Activated CD8-positive, alpha-beta T cell treated with anti-CD3 and anti-CD28 coated beads, Interleukin-2, amount 10 ng/mL, durations not matched to agents 7 days and 5 days (primary cell): ENCODE results near the gene SIT1. TPM values are rescaled to one million over a fixed set of nuclear protein-coding genes. Genes with fewer than 3 reads are reported as not detected.

ENCODE experiments used
- ATAC-seq: fragments of 150-1000 bp; cut with Tn5 transposase; one replicate; pipeline ENCODE4 v1.10.0; 2021; ENCODE audit warnings: moderate library complexity
- CTCF ChIA-PET: fragments of 350-600 bp; sonication (Branson Sonifier 250); formaldehyde crosslinking; loops from one replicate; lab custom pipeline; 2021; ENCODE audit warnings: antibody characterized with exemption; lab: Charles Lee
- POLR2A ChIA-PET: fragments of 350-600 bp; sonication (Branson Sonifier 250); formaldehyde crosslinking; loops from one replicate; lab custom pipeline; 2021; ENCODE audit warnings: antibody characterized with exemption; lab: Charles Lee
- DNase-seq: peaks from one replicate; pipeline ENCODE4 v3.0.0-alpha.2; 2020
- H3K27ac Mint-ChIP-seq: one replicate; pipeline ENCODE4 v1.8.0; 2021; ENCODE audit warnings: mild to moderate bottlenecking, mixed read lengths
- H3K27me3 Mint-ChIP-seq: one replicate; pipeline ENCODE4 v1.8.0; 2021; ENCODE audit warnings: low read depth, mixed read lengths
- H3K36me3 Mint-ChIP-seq: one replicate; pipeline ENCODE4 v1.8.0; 2021; ENCODE audit warnings: low read depth, mixed read lengths
- H3K4me1 Mint-ChIP-seq: one replicate; pipeline ENCODE4 v1.8.0; 2021; ENCODE audit warnings: low read depth, mixed read lengths
- H3K4me3 Mint-ChIP-seq: one replicate; pipeline ENCODE4 v1.8.0; 2021; ENCODE audit warnings: mild to moderate bottlenecking, mixed read lengths
- H3K9me3 Mint-ChIP-seq: one replicate; pipeline ENCODE4 v1.8.0; 2022; ENCODE audit warnings: mixed read lengths; ENCODE audit not compliant: insufficient read depth
- total RNA-seq, 2 experiments: library from RNA; stranded (reverse); gene quantifications; one replicate each; pipeline ENCODE4 v1.2.3, GENCODE V29; 2021

Gene SIT1
- total RNA-seq, 2 experiments from 2014 or later: 213 to 220 TPM

DNA sequence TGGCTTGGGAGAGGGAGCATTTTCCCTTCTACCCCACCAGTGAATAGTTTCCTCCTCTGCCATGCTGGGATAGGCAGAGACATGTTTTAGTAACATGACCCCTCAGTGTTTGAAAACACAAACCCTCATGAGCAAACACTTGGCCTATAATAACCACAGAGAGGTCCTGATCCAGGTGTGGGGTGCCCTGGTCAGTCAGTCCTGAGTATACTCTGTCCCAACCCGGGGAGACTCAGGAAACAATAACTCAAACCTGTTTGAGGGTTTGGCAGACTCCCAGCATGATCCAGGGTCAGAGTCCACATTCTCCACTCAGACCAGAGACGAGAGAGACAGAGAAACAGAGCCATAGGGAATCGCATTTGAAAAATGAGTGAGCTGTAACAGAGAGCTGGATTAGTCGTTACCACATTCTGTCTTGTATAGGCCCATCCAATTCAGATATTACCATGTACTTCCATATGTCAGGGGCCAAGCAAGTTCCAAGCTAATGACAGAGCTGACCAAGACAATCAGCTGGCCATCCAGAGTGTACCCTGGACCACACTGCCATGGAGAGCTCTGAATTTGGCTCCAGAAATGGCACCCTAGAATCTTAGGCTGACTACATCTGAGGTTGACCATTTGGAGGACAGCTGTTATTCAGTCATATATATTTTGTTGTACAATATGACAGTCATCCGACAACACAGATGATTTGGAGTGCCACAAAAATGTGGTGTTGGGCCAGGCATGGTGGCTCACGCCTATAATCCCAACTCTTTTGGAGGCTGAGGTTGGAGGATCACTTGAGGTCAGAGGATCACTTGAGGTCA is 18.8 kb upstream of the SIT1 start:
- DNase-seq: no peak
- no peak for ATAC-seq
- CTCF ChIA-PET: interaction anchor here (0.8 to 5.4 kb wide), 8 partner anchors 10 to 58 kb away, joined by 3 to 25 read pairs (median 4); partner anchors contain the start of genes CCDC107 and RMRP
- H3K4me1 Mint-ChIP-seq: peaks cover 24% of the 10 kb centered on the region
- no peak overlapping the region for H3K4me3 Mint-ChIP-seq
- no peaks in the 10 kb centered on the region for H3K36me3 Mint-ChIP-seq
- H3K9me3 Mint-ChIP-seq: no peaks in the 10 kb centered on the region
- POLR2A ChIA-PET: interaction anchor here (2.2 kb wide), 1 partner anchor 20 kb away, joined by 6 read pairs; no protein-coding TSS in a partner anchor
- H3K27ac Mint-ChIP-seq: no peak overlapping the region
- H3K27me3 Mint-ChIP-seq: peaks cover 14% of the 10 kb centered on the region

DNA sequence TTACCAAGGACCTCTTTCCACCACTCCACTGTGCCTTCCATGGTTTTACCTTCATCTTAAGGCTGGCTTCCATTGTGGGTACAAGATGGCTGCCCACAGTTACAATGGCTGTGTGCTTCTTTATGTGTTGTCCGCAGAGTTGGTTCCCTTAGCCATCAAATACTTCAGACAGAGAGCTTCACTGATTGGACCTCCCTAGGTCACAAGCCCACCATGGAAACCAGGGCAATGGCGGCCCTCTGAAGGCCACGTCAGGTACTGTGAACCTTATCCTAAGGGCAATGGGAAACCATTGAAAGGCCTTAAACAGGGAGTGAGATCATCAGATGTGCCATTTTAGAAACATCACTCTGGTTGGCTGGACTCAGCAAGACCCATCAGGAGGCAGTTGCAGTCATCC is 17.2 kb upstream of the SIT1 start:
- peaks cover 6% of the 10 kb centered on the region for H3K36me3 Mint-ChIP-seq
- H3K4me1 Mint-ChIP-seq: peaks cover 37% of the 10 kb centered on the region
- no peaks in the 10 kb centered on the region for H3K9me3 Mint-ChIP-seq
- no peak overlapping the region for H3K4me3 Mint-ChIP-seq
- H3K27me3 Mint-ChIP-seq: peaks cover 2% of the 10 kb centered on the region
- DNase-seq (no peak), ATAC-seq (no peak)
- POLR2A ChIA-PET: no interaction called here
- H3K27ac Mint-ChIP-seq: no peak overlapping the region
- CTCF ChIA-PET: interaction anchor here (1.0 to 5.4 kb wide), 2 partner anchors 9 to 21 kb away, joined by 3 to 25 read pairs; partner anchors contain the start of genes CCDC107 and RMRP

DNA sequence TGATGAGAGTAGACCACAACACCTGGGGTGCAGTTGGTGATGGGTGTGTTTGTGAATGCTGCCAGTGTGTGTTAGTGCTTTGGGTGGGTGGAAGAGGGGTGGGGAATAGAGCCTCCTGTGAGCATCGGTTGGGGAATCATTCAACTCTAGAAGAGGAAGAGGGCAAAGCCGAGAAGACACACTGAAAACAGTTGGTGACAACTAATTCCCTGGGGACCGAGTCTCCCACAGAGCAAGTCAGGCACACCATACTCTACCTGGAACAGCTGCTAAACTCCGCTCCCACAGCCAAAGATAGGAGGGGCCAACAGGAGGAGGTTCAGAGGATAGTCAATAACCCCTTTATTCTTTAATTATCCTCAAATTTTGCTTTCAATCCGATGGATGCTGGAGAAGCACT is 15.8 kb upstream of the SIT1 start:
- CTCF ChIA-PET: interaction anchor here (1.4 to 11.2 kb wide), 5 partner anchors 8 to 90 kb away, joined by 3 to 140 read pairs (median 25); partner anchors contain the start of genes CCDC107, CD72 and RMRP
- no peak for ATAC-seq
- H3K27me3 Mint-ChIP-seq: peaks cover 2% of the 10 kb centered on the region
- peaks cover 51% of the 10 kb centered on the region for H3K4me1 Mint-ChIP-seq
- POLR2A ChIA-PET: interaction anchor here (1.6 to 4.8 kb wide), 2 partner anchors 17 to 18 kb away, joined by 5 to 54 read pairs; partner anchors contain the start of gene SIT1
- H3K36me3 Mint-ChIP-seq: peaks cover 19% of the 10 kb centered on the region
- H3K4me3 Mint-ChIP-seq: no peak overlapping the region
- peak overlapping the region; percentile 51 for H3K27ac Mint-ChIP-seq
- no peaks in the 10 kb centered on the region for H3K9me3 Mint-ChIP-seq
- no peak for DNase-seq

DNA sequence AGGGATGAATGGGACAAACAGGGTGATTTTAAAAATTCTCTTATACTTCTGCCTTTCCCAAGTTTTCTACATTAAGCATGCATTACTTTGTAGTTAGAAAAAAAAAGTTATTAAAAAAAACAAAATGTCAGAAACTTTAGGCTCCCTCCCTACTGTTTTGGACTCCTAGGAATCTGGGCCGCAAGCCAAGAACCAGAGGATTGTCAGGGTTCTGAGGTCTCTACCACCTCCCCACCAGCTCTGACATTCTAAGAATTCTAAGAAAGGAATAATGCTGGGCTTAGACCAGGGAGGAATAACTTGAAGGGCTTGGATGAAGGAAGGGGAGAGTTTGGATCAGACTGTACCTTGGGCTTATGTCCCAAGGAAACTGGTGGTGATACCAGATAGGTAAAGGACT is 15.3 kb upstream of the SIT1 start:
- ChIA-PET POLR2A (interaction anchor here (0.6 to 4.8 kb wide), 7 partner anchors 10 to 236 kb away, joined by 3 to 54 read pairs (median 6); partner anchors contain the start of genes CREB3, RMRP, SIT1 and TESK1), CTCF (interaction anchor here (1.1 to 11.2 kb wide), 10 partner anchors 9 to 91 kb away, joined by 3 to 140 read pairs (median 16); partner anchors contain the start of genes CD72 and TESK1)
- ATAC-seq (no peak), DNase-seq (no peak)
- peak overlapping the region; percentile 70 for H3K27ac Mint-ChIP-seq
- peak overlapping the region; percentile 86 for H3K4me3 Mint-ChIP-seq
- peaks cover 55% of the 10 kb centered on the region for H3K4me1 Mint-ChIP-seq
- peaks cover 23% of the 10 kb centered on the region for H3K36me3 Mint-ChIP-seq
- H3K27me3 Mint-ChIP-seq: peaks cover 2% of the 10 kb centered on the region
- H3K9me3 Mint-ChIP-seq: no peaks in the 10 kb centered on the region

DNA sequence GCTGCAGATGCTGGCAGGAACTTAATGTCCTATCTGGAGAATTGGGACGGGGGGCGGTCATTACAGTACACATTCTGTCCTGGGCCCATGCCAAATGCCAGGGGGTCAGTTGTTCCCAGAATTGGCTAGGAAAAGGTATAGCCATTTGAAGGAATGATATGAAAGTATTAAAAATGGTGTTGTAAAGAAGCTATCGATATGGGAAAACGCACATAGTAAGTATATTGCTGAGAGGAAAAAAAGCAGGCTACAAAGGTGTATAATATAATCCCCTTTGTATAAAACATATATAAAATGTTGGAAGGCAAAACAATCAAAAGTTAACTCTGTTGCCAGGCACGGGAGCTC is 14.7 kb upstream of the SIT1 start:
- Mint-ChIP-seq H3K9me3 (no peaks in the 10 kb centered on the region), H3K4me3 (peak overlapping the region; percentile 86), H3K36me3 (peaks cover 29% of the 10 kb centered on the region), H3K27ac (peak overlapping the region; percentile 86), H3K27me3 (peaks cover under 1% of the 10 kb centered on the region), H3K4me1 (peaks cover 61% of the 10 kb centered on the region)
- ChIA-PET POLR2A (interaction anchor here (0.6 to 4.8 kb wide), 11 partner anchors 9 to 550 kb away, joined by 3 to 54 read pairs (median 5); partner anchors contain the start of genes ATOSB, CREB3, RMRP and SIT1), CTCF (interaction anchor here (0.7 to 12.4 kb wide), 13 partner anchors 9 to 139 kb away, joined by 3 to 214 read pairs (median 10); partner anchors contain the start of genes CD72, SIT1 and TESK1)
- ATAC-seq (no peak), DNase-seq (no peak)

DNA sequence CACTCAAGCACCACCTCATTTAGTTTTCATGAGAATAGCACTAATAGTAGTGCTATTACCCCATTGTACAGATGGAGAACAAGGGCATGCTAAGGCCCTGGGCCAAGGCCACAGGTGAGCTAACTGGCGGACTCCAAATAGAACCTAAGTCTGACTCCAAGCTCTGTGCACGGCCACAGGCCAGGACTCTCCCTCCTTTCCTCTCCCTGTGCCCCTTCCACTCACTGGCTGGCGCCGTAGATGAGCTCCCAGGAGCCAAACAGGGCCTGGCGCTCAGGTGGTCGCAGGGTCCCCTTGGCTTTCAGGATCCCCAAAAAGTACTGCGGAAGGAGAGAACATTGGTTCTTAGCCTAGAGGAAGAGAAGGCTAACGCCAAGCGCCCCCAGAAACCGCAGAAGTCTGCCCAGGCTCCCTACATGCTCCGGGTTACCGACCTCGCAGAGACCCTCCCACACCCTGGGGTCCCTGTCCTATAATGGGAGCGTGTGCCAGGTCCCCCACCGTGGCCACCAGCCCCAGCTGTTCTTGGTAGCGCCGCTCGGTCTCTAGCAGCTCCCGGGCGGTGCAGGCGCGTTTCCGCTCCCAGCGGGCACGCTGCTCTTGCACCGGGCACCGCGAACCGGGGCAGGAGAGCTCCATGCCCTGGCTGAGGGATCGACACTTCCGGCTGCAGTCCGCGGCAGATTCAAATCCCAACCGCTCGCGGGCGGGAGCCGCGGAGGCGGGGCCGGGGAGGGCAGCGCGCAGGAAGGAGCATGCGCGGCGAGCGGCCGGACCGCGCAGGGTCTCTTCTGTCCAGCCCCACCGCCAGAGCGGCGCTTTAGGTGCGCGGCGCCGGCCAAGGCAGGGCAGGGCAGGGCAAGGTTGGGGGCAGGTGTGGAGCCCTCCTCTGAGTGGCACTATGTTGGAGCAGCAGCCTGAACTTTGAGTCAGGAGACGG is 14.1 kb upstream of the SIT1 start, which contains the start of gene ARHGEF39:
TSS of gene ARHGEF39 (minus strand) at position 665 of the 940 bp plus-strand sequence. CDS start at position 639, 26 bp downstream.
- H3K9me3 Mint-ChIP-seq: no peaks in the 10 kb centered on the region
- ChIA-PET POLR2A (interaction anchor here (1.0 to 4.8 kb wide), 15 partner anchors 8 to 549 kb away, joined by 3 to 54 read pairs (median 4); partner anchors contain the start of genes ATOSB, CREB3, RMRP and SIT1), CTCF (interaction anchor here (0.7 to 12.4 kb wide), 19 partner anchors 9 to 138 kb away, joined by 3 to 214 read pairs (median 6); partner anchors contain the start of genes CD72, CREB3, SIT1 and TESK1)
- H3K27me3 Mint-ChIP-seq: no peaks in the 10 kb centered on the region
- peaks cover 68% of the 10 kb centered on the region for H3K4me1 Mint-ChIP-seq
- peak within 1 kb of the TSS; percentile 86 for H3K4me3 Mint-ChIP-seq
- peak; percentile 84 for ATAC-seq
- H3K36me3 Mint-ChIP-seq: peaks cover 35% of the 10 kb centered on the region
- DNase-seq: peak; percentile 84
- peak within 1 kb of the TSS; percentile 86 for H3K27ac Mint-ChIP-seq

DNA sequence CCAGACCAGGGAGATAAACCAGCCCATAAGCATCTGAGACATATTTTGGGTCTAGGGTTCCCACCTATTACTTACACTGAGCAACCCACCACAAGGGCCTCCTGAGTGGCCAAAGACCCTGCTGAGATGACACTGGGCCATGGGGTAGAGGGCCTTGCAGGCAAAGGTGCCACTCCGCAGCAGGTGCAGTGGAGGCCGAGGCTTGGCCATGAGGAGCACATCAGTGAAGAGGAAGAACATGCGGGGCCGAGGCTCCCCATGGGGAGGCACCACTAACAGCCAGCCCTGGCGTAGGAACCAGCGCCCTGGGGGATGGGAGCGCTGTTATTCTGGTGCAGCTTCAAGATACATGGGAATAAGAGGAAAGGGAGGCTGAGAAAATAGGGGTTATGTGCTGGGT is 11.7 kb upstream of the SIT1 start:
- Mint-ChIP-seq H3K27ac (peak overlapping the region; percentile 86), H3K36me3 (peaks cover 46% of the 10 kb centered on the region), H3K4me3 (peak overlapping the region; percentile 86), H3K4me1 (peaks cover 85% of the 10 kb centered on the region), H3K9me3 (no peaks in the 10 kb centered on the region), H3K27me3 (peaks cover 3% of the 10 kb centered on the region)
- ATAC-seq: no peak
- ChIA-PET CTCF (interaction anchor here (0.6 to 12.4 kb wide), 7 partner anchors 9 to 62 kb away, joined by 3 to 214 read pairs (median 64); partner anchors contain the start of genes CD72 and SIT1), POLR2A (interaction anchor here (0.7 to 4.8 kb wide), 3 partner anchors 14 to 591 kb away, joined by 3 to 54 read pairs (median 3); partner anchors contain the start of gene SIT1)
- DNase-seq: no peak

DNA sequence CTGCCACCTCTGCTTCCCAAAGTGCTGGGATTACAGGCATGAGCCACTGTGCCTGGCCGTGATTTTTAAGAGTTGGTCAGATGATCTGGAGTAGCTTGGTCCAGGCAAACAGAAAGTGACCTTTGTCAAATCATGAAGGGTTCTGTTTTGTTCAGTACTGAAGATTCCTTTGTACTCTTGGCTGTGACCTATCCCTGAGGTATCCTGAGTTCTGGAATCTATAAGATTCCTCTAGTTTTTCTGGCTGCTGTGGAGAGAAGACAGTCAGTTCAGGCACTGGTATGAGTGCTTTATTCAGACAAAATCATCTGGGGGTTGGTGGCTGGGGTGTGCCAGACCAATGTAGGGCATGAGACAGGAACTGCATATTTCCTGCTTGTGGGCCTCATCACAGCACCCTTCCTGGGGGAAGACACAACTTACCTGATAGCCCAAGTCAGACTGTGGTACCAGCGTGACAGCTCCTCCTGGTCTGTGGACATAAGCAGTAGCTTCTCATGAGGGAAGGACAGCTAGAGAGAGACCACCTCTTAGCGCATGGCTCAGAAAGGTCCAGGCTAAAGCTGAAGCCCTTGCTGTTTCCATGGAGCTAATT is 11.1 kb upstream of the SIT1 start:
- H3K36me3 Mint-ChIP-seq: peaks cover 46% of the 10 kb centered on the region
- POLR2A ChIA-PET: interaction anchor here (0.7 to 4.8 kb wide), 5 partner anchors 11 to 590 kb away, joined by 3 to 54 read pairs (median 6); partner anchors contain the start of gene SIT1
- DNase-seq (peak; percentile 44), ATAC-seq (no peak)
- H3K27ac Mint-ChIP-seq: peak overlapping the region; percentile 86
- peaks cover 3% of the 10 kb centered on the region for H3K27me3 Mint-ChIP-seq
- CTCF ChIA-PET: interaction anchor here (1.1 to 12.4 kb wide), 9 partner anchors 10 to 91 kb away, joined by 3 to 214 read pairs (median 8); partner anchors contain the start of genes CD72, GBA2, RGP1 and SIT1
- no peaks in the 10 kb centered on the region for H3K9me3 Mint-ChIP-seq
- H3K4me1 Mint-ChIP-seq: peaks cover 90% of the 10 kb centered on the region
- peak overlapping the region; percentile 86 for H3K4me3 Mint-ChIP-seq

DNA sequence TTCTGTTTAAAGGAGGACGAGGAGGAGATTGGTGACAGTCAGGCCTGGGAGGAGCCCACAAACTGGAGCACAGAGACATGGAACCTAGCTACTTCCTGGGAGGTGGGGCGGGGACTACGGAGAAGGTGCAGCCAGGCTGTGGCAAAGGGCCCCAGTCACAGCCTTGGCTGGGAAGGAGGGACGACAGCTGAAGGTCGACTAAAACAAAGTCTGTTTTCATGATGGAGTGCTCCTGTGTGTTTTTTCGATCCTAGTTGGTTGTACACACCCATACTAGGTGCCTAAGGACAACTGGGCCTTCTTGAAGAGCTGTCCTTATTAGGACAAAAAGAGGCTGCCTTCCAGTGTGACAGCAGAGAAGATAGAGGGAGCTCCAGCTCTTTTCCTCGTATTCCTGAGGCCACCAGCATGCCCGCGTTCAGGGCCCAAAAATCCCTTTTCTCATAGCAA is 10.3 kb upstream of the SIT1 start:
- Mint-ChIP-seq H3K27me3 (peaks cover 3% of the 10 kb centered on the region), H3K9me3 (no peaks in the 10 kb centered on the region), H3K27ac (peak overlapping the region; percentile 54), H3K4me1 (peaks cover 90% of the 10 kb centered on the region), H3K36me3 (peaks cover 46% of the 10 kb centered on the region), H3K4me3 (peak overlapping the region; percentile 31)
- ChIA-PET POLR2A (interaction anchor here (1.6 to 1.7 kb wide), 3 partner anchors 10 to 56 kb away, joined by 4 to 7 read pairs (median 6); partner anchors contain the start of gene SIT1), CTCF (interaction anchor here (1.1 to 12.4 kb wide), 8 partner anchors 14 to 90 kb away, joined by 3 to 214 read pairs (median 36); partner anchors contain the start of genes CD72, GBA2, RGP1 and SIT1)
- ATAC-seq: no peak
- no peak for DNase-seq

DNA sequence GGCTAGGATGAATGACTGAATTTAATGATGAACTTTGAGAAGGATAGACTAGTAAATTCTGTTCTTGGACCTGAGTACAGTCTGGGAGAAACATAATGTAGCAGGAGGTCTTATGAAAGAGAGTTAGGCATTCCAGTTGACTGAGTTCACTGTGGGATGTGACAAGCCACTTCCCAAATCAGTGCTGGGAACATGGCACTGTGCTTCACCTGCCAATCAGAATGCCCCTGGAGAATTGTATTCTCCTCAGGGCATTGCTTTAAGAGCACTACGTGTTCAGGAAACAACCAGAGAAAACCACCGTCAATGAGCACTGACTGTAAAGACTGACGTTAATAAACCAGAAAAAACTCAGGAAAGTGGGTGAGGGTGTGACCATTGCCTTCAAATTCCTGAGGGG is 8.6 kb upstream of the SIT1 start:
- peaks cover 79% of the 10 kb centered on the region for H3K4me1 Mint-ChIP-seq
- DNase-seq: no peak

More for the DNA sequence above, 8.6 kb upstream of the SIT1 start:
- H3K36me3 Mint-ChIP-seq: peaks cover 46% of the 10 kb centered on the region
- peaks cover 3% of the 10 kb centered on the region for H3K27me3 Mint-ChIP-seq
- ChIA-PET CTCF (interaction anchor here (0.9 to 12.4 kb wide), 18 partner anchors 10 to 564 kb away, joined by 3 to 214 read pairs (median 14); partner anchors contain the start of genes CA9, CD72, CREB3 and SIT1), POLR2A (interaction anchor here (1.1 to 3.8 kb wide), 6 partner anchors 10 to 69 kb away, joined by 3 to 59 read pairs (median 8); no protein-coding TSS in a partner anchor)
- ATAC-seq: no peak
- peak overlapping the region; percentile 97 for H3K27ac Mint-ChIP-seq
- H3K4me3 Mint-ChIP-seq: peak overlapping the region; percentile 92
- no peaks in the 10 kb centered on the region for H3K9me3 Mint-ChIP-seq
